Heart right ventricle (tissue), 16 donors: ENCODE data around the gene MYO1H. TPM values are rescaled to one million over a fixed set of nuclear protein-coding genes. Genes with fewer than 3 reads are reported as not detected.

Experiments used
- ATAC-seq, 8 donors: fragments of 200-7000 bp; cut with Tn5 transposase; one replicate each; pipeline ENCODE4 v1.9.1; 2020; ENCODE audit warnings: mild to moderate bottlenecking in 8 of 8, moderate library complexity in 8 of 8, moderate number of reproducible peaks in 1 of 8
- DNase-seq, 2 donors: peaks; one replicate each; pipeline ENCODE4 v3.0.0-alpha.2; 2020
- H3K27ac ChIP-seq, 10 donors: fragments of 200-600 bp; sonication (generic) in 2 of 10; one replicate each; pipeline versions ENCODE4 v1.5.0 to v1.8.0; 2020 to 2022; ENCODE audit warnings: mild to moderate bottlenecking in 3 of 10
- H3K27me3 ChIP-seq, 7 donors: fragments of 200-600 bp; one replicate each; pipeline ENCODE4 v1.8.0; 2021 to 2022; ENCODE audit warnings: mild to moderate bottlenecking in 2 of 7
- H3K36me3 ChIP-seq, 9 donors: fragments of 200-600 bp; sonication (generic) in 1 of 9; one replicate each; pipeline versions ENCODE4 v1.5.0 to v1.8.0; 2020 to 2022; ENCODE audit warnings: mild to moderate bottlenecking in 2 of 9
- H3K4me1 ChIP-seq, 9 donors: fragments of 200-600 bp; sonication (generic) in 1 of 9; one replicate each; pipeline versions ENCODE4 v1.5.0 to v1.8.0; 2020 to 2022; ENCODE audit warnings: mild to moderate bottlenecking in 4 of 9
- H3K4me3 ChIP-seq, 10 donors: fragments of 200-600 bp; sonication (generic) in 2 of 10; one replicate each; pipeline versions ENCODE4 v1.5.0 to v1.8.0; 2020 to 2022; ENCODE audit warnings: mild to moderate bottlenecking in 7 of 10, moderate library complexity in 2 of 10
- H3K9me3 ChIP-seq, 11 donors: fragments of 200-600 bp in 10 of 11; sonication (generic) in 2 of 11; one replicate each; pipeline versions ENCODE4 v1.5.0 to v1.8.0; 2013 to 2022; ENCODE audit warnings: mild to moderate bottlenecking in 2 of 11, control low read depth in 1 of 11, moderate library complexity in 1 of 11
- WGBS, 2 donors: extraction: QIAGEN DNeasy Blood & Tissue Kit; methylation state at CpG; one replicate each; pipeline ENCODE4 v1.1.7; 2013; ENCODE audit warnings: inconsistent platforms in 1 of 2; 5-methylcytosine and 5-hydroxymethylcytosine counted together
- intact Hi-C, 10 donors: fragments of 100-400 bp; cut with DNase I; formaldehyde crosslinking; loops; one replicate each; pipeline versions ENCODE4 v1.11.1 to v1.14.2; 2022
- polyA plus RNA-seq, 2 donors: library from polyadenylated mRNA; stranded (reverse); fragments of 200-250 nt; gene quantifications; one replicate each; pipeline ENCODE4 v1.2.3, GENCODE V29; 2013
- total RNA-seq, 10 donors: library from RNA; stranded (reverse); fragmentation: NEBNext Ultra II Directional in 3 of 10; extraction: Animal tissue kit (Norgen Biotek cat#: 25700) in 3 of 10; gene quantifications; one replicate each; pipeline versions ENCODE4 v1.2.1 to v1.2.4, GENCODE V29; 2021 to 2023
- TF ChIP-seq, protein P1 (sequence below), 9 donors: fragments of 200-600 bp; sonication (generic) in 2 of 9; IDR thresholded peaks; one replicate each; pipeline versions ENCODE4 v1.5.0 to v1.8.0; 2021 to 2022; ENCODE audit warnings: antibody characterized with exemption in 9 of 9, mild to moderate bottlenecking in 5 of 9, moderate library complexity in 1 of 9
- donor health status: Arrhythmogenic right ventricular cardiomyopathy.
- donor health status: ischemic (EF 13 %, LVEDD 7.1; RV severe dilation, severe dysfunction).
- donor health status: healthy with polysubstance abuse.
- donor health status: DM: no; HTN: yes; CAD: no.
- donor health status: DM: no; HTN: no; CAD: no.
- donor health status: ischemic (EF 25% LVEDD 6.9; RV normal size, moderate dysfunction).
- donor health status: ischemic (EF 25% LVEDD 5.7; RV mildly dilated, moderate dysfunction).
- donor health status: healthy.
- donor health status: DM: yes; HTN: yes; CAD: no.
- donor health status: Ischemic cardiomyopathy.
- donor health status: ischemic (EF 35%, LVEDD 5.7; RV mildly dilated, moderate dysfunction).
- donor health status: nonischemic (EF 11% LVEDD 7.7; RV severe dilation, severe dysfunction).
- donor health status: DM: yes; HTN: yes; CAD: no.
- donor health status: PGD.
- donor health status: ischemic (EF 29% LVEDD 5.4; RV normal size, mild dysfunction).
- donor health status: nonischemic (EF 23%, LVEDD 6.1; RV moderate dilation, normal function).

The MYO1H gene
- total and polyA plus RNA-seq, 12 donors, result 0.07 to 1.3 (median 0.51) TPM; not detected in 4

DNA sequence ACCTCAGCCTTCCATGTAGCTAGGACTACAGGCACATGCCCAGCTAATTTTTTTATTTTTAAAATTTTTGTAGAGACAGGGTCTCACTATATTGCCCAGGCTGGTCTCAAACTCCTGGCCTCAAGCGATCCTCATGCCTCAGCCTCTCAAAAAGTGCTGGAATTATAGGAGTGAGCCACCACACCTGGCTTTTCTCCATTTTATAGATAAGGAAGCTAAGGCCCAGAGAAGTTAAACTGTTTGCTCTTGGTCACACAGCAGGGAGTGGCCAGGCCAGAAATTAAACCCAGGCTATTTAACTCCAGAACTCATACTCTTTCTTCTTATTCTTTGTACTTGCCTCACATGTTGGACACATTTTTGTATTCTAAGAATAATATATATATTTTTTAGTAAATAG is 146.2 kb downstream of the MYO1H start:
- peaks cover 0 to 100% (median 65%) of the 10 kb centered on the region in 9 donors for H3K36me3 ChIP-seq
- no peaks in the 10 kb centered on the region for H3K9me3 ChIP-seq
- ATAC-seq (no peak), DNase-seq (no peak)
- H3K27me3 ChIP-seq, result no peaks in the 10 kb centered on the region
- TF ChIP-seq, protein P1, sequence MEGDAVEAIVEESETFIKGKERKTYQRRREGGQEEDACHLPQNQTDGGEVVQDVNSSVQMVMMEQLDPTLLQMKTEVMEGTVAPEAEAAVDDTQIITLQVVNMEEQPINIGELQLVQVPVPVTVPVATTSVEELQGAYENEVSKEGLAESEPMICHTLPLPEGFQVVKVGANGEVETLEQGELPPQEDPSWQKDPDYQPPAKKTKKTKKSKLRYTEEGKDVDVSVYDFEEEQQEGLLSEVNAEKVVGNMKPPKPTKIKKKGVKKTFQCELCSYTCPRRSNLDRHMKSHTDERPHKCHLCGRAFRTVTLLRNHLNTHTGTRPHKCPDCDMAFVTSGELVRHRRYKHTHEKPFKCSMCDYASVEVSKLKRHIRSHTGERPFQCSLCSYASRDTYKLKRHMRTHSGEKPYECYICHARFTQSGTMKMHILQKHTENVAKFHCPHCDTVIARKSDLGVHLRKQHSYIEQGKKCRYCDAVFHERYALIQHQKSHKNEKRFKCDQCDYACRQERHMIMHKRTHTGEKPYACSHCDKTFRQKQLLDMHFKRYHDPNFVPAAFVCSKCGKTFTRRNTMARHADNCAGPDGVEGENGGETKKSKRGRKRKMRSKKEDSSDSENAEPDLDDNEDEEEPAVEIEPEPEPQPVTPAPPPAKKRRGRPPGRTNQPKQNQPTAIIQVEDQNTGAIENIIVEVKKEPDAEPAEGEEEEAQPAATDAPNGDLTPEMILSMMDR (IDR thresholded peaks at IDR 0.05), result no peak
- no peak overlapping the region for H3K27ac ChIP-seq
- no peaks in the 10 kb centered on the region for H3K4me1 ChIP-seq
- intact Hi-C loops, result no loop called here
- WGBS, 2 donors, result 96 to 100% methylated on average over 1 of the region's 1 CpG
- no peak overlapping the region for H3K4me3 ChIP-seq

DNA sequence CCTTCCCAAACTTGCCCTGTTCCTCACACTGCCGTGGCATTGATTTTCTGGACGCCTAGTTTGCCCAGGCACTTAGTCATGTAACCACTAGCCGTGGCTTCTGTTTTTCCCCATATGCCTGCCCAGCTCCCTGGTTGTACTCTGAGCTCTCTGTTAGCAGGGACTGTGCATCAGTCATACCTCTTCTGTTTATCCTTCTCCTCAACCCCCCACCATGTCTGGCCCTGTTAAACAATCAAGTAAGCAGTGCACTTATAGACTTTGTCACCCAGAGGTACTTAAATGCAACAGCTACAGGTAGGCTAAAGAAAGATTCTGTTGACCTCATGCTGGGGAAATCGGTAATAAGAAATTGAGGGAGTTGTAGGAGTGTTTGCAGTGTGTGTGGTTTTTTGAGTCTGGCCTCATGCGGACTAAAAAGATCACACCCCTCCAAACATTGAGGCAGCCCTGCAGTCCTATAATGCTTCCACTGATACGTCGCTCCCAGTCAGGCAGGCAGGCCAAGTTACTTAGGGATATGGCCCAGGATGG is 146.7 kb downstream of the MYO1H start:
- TF ChIP-seq, protein P1 (IDR thresholded peaks at IDR 0.05), result no peak
- no peak overlapping the region for H3K4me3 ChIP-seq
- WGBS, 2 donors, result 96% methylated on average over 7 of the region's 7 CpGs

DNA sequence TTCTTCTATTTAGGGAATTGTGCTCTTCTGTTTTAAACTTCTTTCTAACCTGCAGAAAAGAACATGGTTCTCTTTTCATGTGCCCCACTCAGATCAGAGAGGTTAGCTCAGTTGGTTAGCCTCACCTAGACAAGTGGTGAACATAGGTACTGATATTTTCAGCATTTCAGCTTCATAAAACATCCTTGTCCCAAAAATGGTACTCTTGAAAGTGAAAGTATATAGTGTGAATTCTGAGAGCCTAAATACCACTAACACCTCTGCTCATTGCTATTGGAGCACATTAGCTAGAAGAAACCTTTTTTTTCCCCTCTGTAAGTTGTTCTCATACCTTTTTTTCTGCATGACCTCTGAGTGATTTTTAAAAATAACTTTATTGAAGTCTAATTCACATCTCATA is 147.3 kb downstream of the MYO1H start:
- ATAC-seq (no peak), DNase-seq (no peak)
- Histone ChIP-seq H3K9me3 (no peaks in the 10 kb centered on the region), H3K4me1 (no peaks in the 10 kb centered on the region), H3K4me3 (no peak overlapping the region), H3K27me3 (no peaks in the 10 kb centered on the region), H3K27ac (no peak overlapping the region), H3K36me3 (peaks cover 0 to 100% (median 65%) of the 10 kb centered on the region in 9 donors)
- TF ChIP-seq, protein P1 (IDR thresholded peaks at IDR 0.05), result no peak
- intact Hi-C loops, result no loop called here

More for the DNA sequence above, 146.7 kb downstream of the MYO1H start:
- Histone ChIP-seq H3K27ac (no peak overlapping the region), H3K36me3 (peaks cover 0 to 100% (median 65%) of the 10 kb centered on the region in 9 donors), H3K9me3 (no peaks in the 10 kb centered on the region), H3K4me1 (no peaks in the 10 kb centered on the region), H3K27me3 (no peaks in the 10 kb centered on the region)
- no peak for ATAC-seq
- DNase-seq, result no peak
- intact Hi-C loops, result no loop called here

GRCh38 chr12:109496306-109496705 is 148.6 kb downstream of the MYO1H start:
- DNase-seq (no peak), ATAC-seq (no peak)
- Histone ChIP-seq H3K4me3 (no peak overlapping the region), H3K27ac (no peak overlapping the region), H3K36me3 (peaks cover 0 to 100% (median 62%) of the 10 kb centered on the region in 9 donors), H3K9me3 (no peaks in the 10 kb centered on the region), H3K4me1 (no peaks in the 10 kb centered on the region), H3K27me3 (no peaks in the 10 kb centered on the region)
- intact Hi-C loops, result no loop called here
- TF ChIP-seq, protein P1 (IDR thresholded peaks at IDR 0.05), result no peak
